Lung (tissue), 12 donors: ENCODE measurements around the gene THAP3. TPM values are rescaled to one million over a fixed set of nuclear protein-coding genes. Genes with fewer than 3 reads are reported as not detected.

ENCODE experiments used
- ATAC-seq: fragments of 200-7000 bp; cut with Tn5 transposase; one replicate; pipeline ENCODE4 v1.9.1; 2020; ENCODE audit warnings: moderate number of reproducible peaks; ENCODE audit not compliant: insufficient read depth, low FRiP score
- DNase-seq, 3 donors: peaks; one replicate each; pipeline ENCODE4 v3.0.0-alpha.2; 2013 to 2017
- H3K27ac ChIP-seq, 2 donors: one replicate each; pipeline ENCODE4 v1.5.1; 2013; ENCODE audit warnings: mild to moderate bottlenecking in 2 of 2, moderate library complexity in 2 of 2, control low read depth in 1 of 2, inconsistent platforms in 1 of 2, low read depth in 1 of 2, low read length in 1 of 2
- H3K27me3 ChIP-seq, 3 donors: one replicate each; pipeline ENCODE4 v1.5.1; 2013; ENCODE audit warnings: low read length in 2 of 3; ENCODE audit not compliant: control insufficient read depth in 3 of 3, insufficient read depth in 3 of 3
- H3K36me3 ChIP-seq, 4 donors: one replicate each; pipeline ENCODE4 v1.5.1; 2013; ENCODE audit warnings: low read length in 4 of 4, mild to moderate bottlenecking in 1 of 4, moderate library complexity in 1 of 4; ENCODE audit not compliant: control insufficient read depth in 4 of 4, insufficient read depth in 4 of 4
- H3K4me1 ChIP-seq, 5 donors: one replicate each; pipeline ENCODE4 v1.5.1; 2013; ENCODE audit warnings: low read length in 5 of 5, mild to moderate bottlenecking in 2 of 5, moderate library complexity in 1 of 5; ENCODE audit not compliant: control insufficient read depth in 5 of 5, insufficient read depth in 5 of 5
- H3K4me3 ChIP-seq: one replicate; pipeline ENCODE4 v1.5.1; 2013; ENCODE audit warnings: mild to moderate bottlenecking, control low read depth, moderate library complexity
- H3K9ac ChIP-seq, 2 donors: one replicate each; pipeline ENCODE4 v1.5.1; 2013; ENCODE audit warnings: low read length in 2 of 2, control low read depth in 1 of 2; ENCODE audit not compliant: insufficient read depth in 1 of 2
- H3K9me3 ChIP-seq, 4 donors: one replicate each; pipeline ENCODE4 v1.5.1; 2013; ENCODE audit warnings: low read length in 3 of 4, mild to moderate bottlenecking in 1 of 4, moderate library complexity in 1 of 4; ENCODE audit not compliant: control insufficient read depth in 4 of 4, insufficient read depth in 3 of 4
- WGBS, 2 donors: extraction: QIAGEN DNeasy Blood & Tissue Kit; methylation state at CpG; one replicate each; pipeline ENCODE4 v1.1.7; 2013; 5-methylcytosine and 5-hydroxymethylcytosine counted together
- polyA plus RNA-seq, 2 donors: library from polyadenylated mRNA; stranded (reverse); fragments of 200-250 nt; gene quantifications; one replicate each; pipeline ENCODE4 v1.2.1, GENCODE V29; 2013
- total RNA-seq, 2 donors: library from RNA; depleted of rRNA in 1 of 2; stranded (reverse); fragments of >200 nt in 1 of 2; gene quantifications; one replicate each; pipeline ENCODE4 v1.2.1, GENCODE V29; 2014 to 2021
- TF ChIP-seq, protein P1 (sequence below): IDR thresholded peaks from 2 replicates; pipeline ENCODE4 v1.5.1; 2012; ENCODE audit warnings: mild to moderate bottlenecking; ENCODE audit errors: control extremely low read depth, extremely low read depth
- donor health status: control.
- donor health status: control.
- donor health status: Bipolar disorder and iron deficiency.
- donor health status: healthy.
- donor health status: DM: yes; HTN: yes; CAD: no.

The THAP3 gene
- total and polyA plus RNA-seq, 4 donors, result 12.6 to 26.5 (median 20.8) TPM

GRCh38 chr1:6645018-6645417, 20.4 kb downstream of the THAP3 start:
- no peak overlapping the region for H3K4me3 ChIP-seq
- TF ChIP-seq, protein P1, sequence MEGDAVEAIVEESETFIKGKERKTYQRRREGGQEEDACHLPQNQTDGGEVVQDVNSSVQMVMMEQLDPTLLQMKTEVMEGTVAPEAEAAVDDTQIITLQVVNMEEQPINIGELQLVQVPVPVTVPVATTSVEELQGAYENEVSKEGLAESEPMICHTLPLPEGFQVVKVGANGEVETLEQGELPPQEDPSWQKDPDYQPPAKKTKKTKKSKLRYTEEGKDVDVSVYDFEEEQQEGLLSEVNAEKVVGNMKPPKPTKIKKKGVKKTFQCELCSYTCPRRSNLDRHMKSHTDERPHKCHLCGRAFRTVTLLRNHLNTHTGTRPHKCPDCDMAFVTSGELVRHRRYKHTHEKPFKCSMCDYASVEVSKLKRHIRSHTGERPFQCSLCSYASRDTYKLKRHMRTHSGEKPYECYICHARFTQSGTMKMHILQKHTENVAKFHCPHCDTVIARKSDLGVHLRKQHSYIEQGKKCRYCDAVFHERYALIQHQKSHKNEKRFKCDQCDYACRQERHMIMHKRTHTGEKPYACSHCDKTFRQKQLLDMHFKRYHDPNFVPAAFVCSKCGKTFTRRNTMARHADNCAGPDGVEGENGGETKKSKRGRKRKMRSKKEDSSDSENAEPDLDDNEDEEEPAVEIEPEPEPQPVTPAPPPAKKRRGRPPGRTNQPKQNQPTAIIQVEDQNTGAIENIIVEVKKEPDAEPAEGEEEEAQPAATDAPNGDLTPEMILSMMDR, result no peak
- no peak overlapping the region for H3K9ac ChIP-seq
- no peak for ATAC-seq
- H3K4me1 ChIP-seq, result no peaks in the 10 kb centered on the region
- 96 to 98% methylated on average over 7 of the region's 7 CpGs for WGBS, 2 donors
- H3K27me3 ChIP-seq, result no peaks in the 10 kb centered on the region
- H3K36me3 ChIP-seq, result peaks cover 9 to 37% (median 17%) of the 10 kb centered on the region in 4 donors
- H3K27ac ChIP-seq, result no peak overlapping the region
- DNase-seq, result no peak
- H3K9me3 ChIP-seq, result no peaks in the 10 kb centered on the region

DNA sequence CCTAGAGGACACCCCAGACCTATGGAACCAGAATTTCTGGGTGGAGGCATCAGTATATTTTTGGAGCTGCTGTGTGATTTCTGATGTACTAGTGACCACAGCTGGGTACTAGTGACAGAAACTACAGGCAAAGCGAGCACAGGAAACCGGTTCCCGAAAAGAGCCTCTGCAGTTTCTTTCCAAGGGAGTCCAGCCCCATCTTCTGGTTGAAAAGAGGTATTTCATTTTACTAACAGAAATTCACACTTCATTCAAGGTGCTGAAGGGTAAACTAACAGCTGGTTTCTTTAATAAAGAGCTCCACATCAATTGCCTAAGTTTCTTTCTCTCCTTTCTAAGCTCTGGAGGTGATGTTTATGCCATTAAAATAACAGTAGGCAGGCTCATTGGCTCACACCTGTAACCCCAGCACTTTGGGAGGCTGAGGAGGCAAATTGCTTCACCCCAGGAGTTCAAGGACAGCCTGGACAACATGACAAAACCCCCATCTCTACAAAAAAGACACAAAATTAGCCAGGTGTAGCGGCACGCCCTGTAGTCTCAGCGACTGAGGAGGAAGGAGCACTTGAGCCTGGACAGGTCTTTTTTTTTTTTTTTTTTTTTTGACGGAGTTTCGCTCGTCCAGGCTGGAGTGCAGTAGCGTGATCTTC, 22.0 kb downstream of the THAP3 start:
- DNase-seq (peak; percentile 48 to 72 (median 69)), ATAC-seq (no peak)
- Histone ChIP-seq H3K9ac (no peak overlapping the region), H3K4me1 (no peaks in the 10 kb centered on the region), H3K4me3 (no peak overlapping the region), H3K27me3 (no peaks in the 10 kb centered on the region), H3K36me3 (peaks cover 9 to 42% (median 17%) of the 10 kb centered on the region in 4 donors), H3K9me3 (no peaks in the 10 kb centered on the region), H3K27ac (no peak overlapping the region)
- WGBS, 2 donors, result 60 to 64% methylated on average over 9 to 10 of the region's 10 CpGs
- TF ChIP-seq, protein P1, result peak; percentile 45

DNA sequence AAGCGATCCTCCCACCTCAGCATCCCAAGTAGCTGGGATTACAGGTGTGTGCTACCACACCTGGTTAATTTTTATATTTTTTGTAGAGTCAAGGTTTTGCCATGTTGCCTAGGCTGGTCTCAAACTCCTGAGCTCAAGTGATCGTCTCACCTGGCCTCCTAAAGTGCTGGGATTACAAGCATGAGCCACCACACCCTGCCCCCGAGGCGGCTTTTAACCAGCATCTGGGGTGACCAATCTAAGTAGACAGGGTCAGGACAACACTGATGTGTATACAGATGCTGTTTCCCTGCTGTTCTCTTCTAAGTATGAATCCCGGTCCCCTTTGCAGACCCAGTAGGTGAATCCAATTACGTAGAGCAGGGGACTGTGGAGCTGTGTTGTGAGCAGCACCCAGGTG, 23.9 kb downstream of the THAP3 start:
- ATAC-seq, result no peak
- Histone ChIP-seq H3K27ac (no peak overlapping the region), H3K4me3 (no peak overlapping the region), H3K9ac (no peak overlapping the region), H3K27me3 (no peaks in the 10 kb centered on the region), H3K9me3 (no peaks in the 10 kb centered on the region), H3K36me3 (peaks cover 17 to 41% (median 21%) of the 10 kb centered on the region in 4 donors), H3K4me1 (no peaks in the 10 kb centered on the region)
- DNase-seq, result no peak
- TF ChIP-seq, protein P1, result no peak
- WGBS, 2 donors, result 95 to 97% methylated on average over 6 of the region's 6 CpGs

- Histone ChIP-seq H3K9me3 (no peaks in the 10 kb centered on the region), H3K4me3 (no peak overlapping the region), H3K4me1 (no peaks in the 10 kb centered on the region), H3K36me3 (peaks cover 8 to 28% (median 12%) of the 10 kb centered on the region in 4 donors), H3K27ac (no peak overlapping the region), H3K27me3 (no peaks in the 10 kb centered on the region), H3K9ac (no peak overlapping the region)
- TF ChIP-seq, protein P1, result no peak
- 93% methylated on average over 17 of the region's 17 CpGs for WGBS, 2 donors
- DNase-seq (no peak), ATAC-seq (no peak)
Observed at GRCh38 chr1:6651909-6652308, 27.2 kb downstream of the THAP3 start.
